ENCODE measurements around the gene GALNT18. TPM values are rescaled to one million over a fixed set of nuclear protein-coding genes. Genes with fewer than 3 reads are reported as not detected.

The GALNT18 gene
- total and polyA plus RNA-seq, 2 donors (not counting 3 experiments of a cell fraction or from before 2014, with no cell fraction given) = 0.17 to 0.18 TPM

DNA sequence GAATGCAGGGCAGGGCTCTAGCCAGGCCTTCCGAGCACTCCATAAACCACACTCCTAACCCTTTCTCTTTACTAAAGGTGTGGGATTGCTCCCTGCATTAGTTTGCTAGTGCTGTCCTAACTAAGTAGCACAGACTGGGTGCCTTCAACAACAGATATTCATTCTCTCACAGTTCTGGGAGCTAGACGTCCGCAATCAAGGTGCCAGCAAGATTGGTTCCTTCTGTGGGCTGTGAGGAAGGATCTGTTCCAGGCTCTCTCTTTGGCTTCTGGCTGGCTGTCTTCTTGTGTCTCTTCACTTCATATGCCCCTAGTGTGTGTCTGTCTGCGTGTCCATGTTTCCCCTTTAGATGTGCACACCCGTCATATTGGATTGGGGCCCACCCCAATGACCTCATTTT, 59.8 kb downstream of the GALNT18 start:
- no peak overlapping the region for H3K27ac ChIP-seq (ENCODE audit: insufficient read depth, low read depth, low read length)
- no peaks in the 10 kb centered on the region for H3K9me1 ChIP-seq (replicated peaks; ENCODE audit: control insufficient read depth, extremely low read depth, insufficient read depth, low read length)
- no peaks in the 10 kb centered on the region for H3K9me3 ChIP-seq (replicated peaks; ENCODE audit: control insufficient read depth, insufficient read depth, low read length)
- no peak overlapping the region for H3K4me3 ChIP-seq (replicated peaks in 1 of 3; ENCODE audit: insufficient read depth in 1 of 3, low read depth in 1 of 3, low read length in 3 of 3)
- H3K36me3 ChIP-seq (ENCODE audit: control insufficient read depth in 2 of 2, extremely low read depth in 1 of 2, insufficient read depth in 2 of 2, low read length in 2 of 2) = no peaks in the 10 kb centered on the region
- H3K4me1 ChIP-seq (ENCODE audit: control insufficient read depth, extremely low read depth, insufficient read depth, low read length) = no peaks in the 10 kb centered on the region
- TF ChIP-seq POLR2AphosphoS5 (IDR thresholded peaks at IDR 0.05; ENCODE audit: insufficient read depth, low read depth, low read length) (no peak), MYC (IDR thresholded peaks at IDR 0.05; ENCODE audit: low read depth, low read length) (no peak), POLR2A (IDR thresholded peaks at IDR 0.05; ENCODE audit: low read depth, low read length) (no peak), EZH2 (IDR thresholded peaks at IDR 0.05; ENCODE audit: borderline replicate concordance, low read depth, low read length, severe bottlenecking) (no peak), MAX (IDR thresholded peaks at IDR 0.05; ENCODE audit: insufficient read depth, insufficient read length) (no peak), GATA2 (IDR thresholded peaks at IDR 0.05; ENCODE audit: insufficient read depth, insufficient read length, low read depth, low read length) (no peak), CTCF (IDR thresholded peaks at IDR 0.05; ENCODE audit: extremely low read depth in 1 of 2, insufficient read depth in 1 of 2, low read depth in 1 of 2, low read length in 2 of 2) (no peak), JUN (IDR thresholded peaks at IDR 0.05; ENCODE audit: borderline replicate concordance, insufficient read depth, insufficient read length, low read depth) (no peak)
- POLR2A ChIA-PET = no interaction called here
- H3K4me2 ChIP-seq (ENCODE audit: insufficient read depth, low read length) = no peak overlapping the region
- intact Hi-C loops (cut with micrococcal nuclease) = no loop called here
- dilution Hi-C loops (cut with MboI; ENCODE audit: extremely low pct_ligation_motif_present, low sequenced_read_pairs) = no loop called here
- H3K27me3 ChIP-seq (ENCODE audit: control insufficient read depth in 2 of 2, insufficient read depth in 2 of 2, low read length in 2 of 2) = no peaks in the 10 kb centered on the region
- DNase-seq (ENCODE audit: low read depth, low spot score) (no peak), FAIRE-seq (no peak)
- H3K79me2 ChIP-seq (ENCODE audit: control insufficient read depth, insufficient read depth, low read length) = no peaks in the 10 kb centered on the region
- H2AFZ ChIP-seq (ENCODE audit: low read depth, low read length) = no peak overlapping the region
- no peaks in the 10 kb centered on the region for H4K20me1 ChIP-seq (replicated peaks; ENCODE audit: control insufficient read depth, extremely low read depth, insufficient read depth, low read length)
- BruUV-seq (replicated peaks) = no TSS peak
- H3K9ac ChIP-seq (replicated peaks; ENCODE audit: extremely low read depth, insufficient read depth, low read length) = no peak overlapping the region
- CTCF ChIA-PET = no interaction called here

Data from endothelial cell of umbilical vein (primary cell).